Measurements from ENCODE around the gene SYNPO. TPM values are rescaled to one million over a fixed set of nuclear protein-coding genes. Genes with fewer than 3 reads are reported as not detected.

SYNPO gene
- polyA plus RNA-seq, 1 of the 3 experiments (the other 2 are of a cell fraction) = 5.1 TPM

GRCh38 chr5:150651382-150651781 lies 10.9 kb downstream of the SYNPO start (continued):
- TF ChIP-seq PBX3 (IDR thresholded peaks at IDR 0.05) = no peak
- TF ChIP-seq TAF1 (IDR thresholded peaks at IDR 0.05; ENCODE audit: borderline replicate concordance, low read depth, low read length) = no peak
- no peak for TF ChIP-seq USF1 (IDR thresholded peaks at IDR 0.05; ENCODE audit: borderline replicate concordance, low read depth)
- TF ChIP-seq USF2 (IDR thresholded peaks at IDR 0.05; ENCODE audit: borderline replicate concordance, low read depth, low read length) = no peak
- no peak for TF ChIP-seq NRF1 (IDR thresholded peaks at IDR 0.05; ENCODE audit: low read depth, low read length)
- no peak for TF ChIP-seq POLR2AphosphoS5 (IDR thresholded peaks at IDR 0.05; ENCODE audit: low read depth, low read length)
- TF ChIP-seq NFIC (IDR thresholded peaks at IDR 0.05; ENCODE audit: borderline replicate concordance) = no peak
- TF ChIP-seq JUND (IDR thresholded peaks at IDR 0.05) = no peak
- TF ChIP-seq EP300 (IDR thresholded peaks at IDR 0.05; ENCODE audit: borderline replicate concordance in 1 of 2, low read depth in 1 of 2, low read length in 1 of 2) = no peak
- no peak for TF ChIP-seq TCF12 (IDR thresholded peaks at IDR 0.05)

GRCh38 chr5:150651924-150652671 lies 11.6 kb downstream of the SYNPO start:
- no peaks in the 10 kb centered on the region for H3K27me3 ChIP-seq (ENCODE audit: insufficient read depth)
- no peak overlapping the region for H3K4me3 ChIP-seq (ENCODE audit: low read depth in 2 of 2, low read length in 1 of 2)
- no peaks in the 10 kb centered on the region for H3K9me2 ChIP-seq
- no peaks in the 10 kb centered on the region for H3F3A ChIP-seq (replicated peaks; ENCODE audit: insufficient read depth)
- WGBS (ENCODE audit: low lambda C conversion rate) = 91% methylated on average over 12 of the region's 13 CpGs
- no peak for DNase-seq
- ChIA-PET CTCF (interaction anchor here (0.6 to 12.2 kb wide), 17 partner anchors 8 to 195 kb away, joined by 3 to 160 read pairs (median 4); partner anchors contain the start of genes MYOZ3 and SYNPO), POLR2A (interaction anchor here (0.6 to 2.3 kb wide), 4 partner anchors 10 to 202 kb away, joined by 3 to 7 read pairs (median 3); partner anchors contain the start of gene SYNPO)
- no peak overlapping the region for H2AFZ ChIP-seq (ENCODE audit: low read depth)
- no peak overlapping the region for H3K9ac ChIP-seq
- TF ChIP-seq ZBTB33 (IDR thresholded peaks at IDR 0.05; ENCODE audit: borderline replicate concordance, low read depth) = no peak
- TF ChIP-seq JUND (IDR thresholded peaks at IDR 0.05) = no peak
- no peak for TF ChIP-seq EP300 (IDR thresholded peaks at IDR 0.05; ENCODE audit: borderline replicate concordance in 1 of 2, low read depth in 1 of 2, low read length in 1 of 2)
- no peak for TF ChIP-seq EZH2phosphoT487 (IDR thresholded peaks at IDR 0.05; ENCODE audit: borderline replicate concordance, low read depth)
- no peak for TF ChIP-seq MEF2A (IDR thresholded peaks at IDR 0.05; ENCODE audit: borderline replicate concordance, low read depth)
- no peak for TF ChIP-seq RAD21 (IDR thresholded peaks at IDR 0.05; ENCODE audit: low read length)
- TF ChIP-seq TEAD4 (IDR thresholded peaks at IDR 0.05; ENCODE audit: borderline replicate concordance, insufficient read depth) = no peak
- TF ChIP-seq RCOR1 (IDR thresholded peaks at IDR 0.05; ENCODE audit: low read length) = no peak
- TF ChIP-seq MAX (IDR thresholded peaks at IDR 0.05; ENCODE audit: low read depth) = no peak
- TF ChIP-seq SIN3A (IDR thresholded peaks at IDR 0.05; ENCODE audit: borderline replicate concordance, low read depth, low read length) = no peak
- no peak for TF ChIP-seq FOXJ3 (CRISPR knock-in tag; IDR thresholded peaks at IDR 0.05)
- TF ChIP-seq MXI1 (IDR thresholded peaks at IDR 0.05; ENCODE audit: low read depth, low read length) = no peak
- TF ChIP-seq RXRA (IDR thresholded peaks at IDR 0.05; ENCODE audit: borderline replicate concordance, low read depth) = no peak
- no peak for TF ChIP-seq YY1 (IDR thresholded peaks at IDR 0.05; ENCODE audit: low read depth)
- TF ChIP-seq NRF1 (IDR thresholded peaks at IDR 0.05; ENCODE audit: low read depth, low read length) = no peak
- TF ChIP-seq GABPA (IDR thresholded peaks at IDR 0.05; ENCODE audit: low read depth) = no peak
- no peak for TF ChIP-seq CTCF (IDR thresholded peaks at IDR 0.05)
- H4K20me1 ChIP-seq (ENCODE audit: insufficient read depth) = no peaks in the 10 kb centered on the region; the same call in 1 of the 2 replicates
- H3K27ac ChIP-seq (ENCODE audit: low read depth in 2 of 2, low read length in 1 of 2) = peak overlapping the region in 1 of 2 experiments; percentile 76; a peak in 2 of 4 replicates
- H3K9me3 ChIP-seq = no peaks in the 10 kb centered on the region
- H3K36me3 ChIP-seq (replicated peaks in 1 of 2; ENCODE audit: control insufficient read depth in 1 of 2, insufficient read depth in 2 of 2, low read length in 1 of 2) = peaks cover 11 to 37% of the 10 kb centered on the region in 2 experiments
- 0 out of 2 replicates have a peak overlapping the region, but pooled peaks have one; percentile 22 for H3K4me2 ChIP-seq
- peaks cover under 1% of the 10 kb centered on the region; the same call in 1 of the 2 replicates for H3K79me2 ChIP-seq (ENCODE audit: insufficient read depth)
- peaks cover 9 to 47% of the 10 kb centered on the region in 2 experiments for H3K4me1 ChIP-seq (ENCODE audit: control insufficient read depth in 1 of 2, insufficient read depth in 2 of 2, low read depth in 1 of 2, low read length in 1 of 2)

Data from SK-N-SH (cell line).